Measurements from ENCODE around the gene RIOK2.
"Not testable (repeated sequence)": the region's sequence is repeated elsewhere in the genome, so short reads cannot be mapped to it uniquely, and the experiment has no call there.

DNA sequence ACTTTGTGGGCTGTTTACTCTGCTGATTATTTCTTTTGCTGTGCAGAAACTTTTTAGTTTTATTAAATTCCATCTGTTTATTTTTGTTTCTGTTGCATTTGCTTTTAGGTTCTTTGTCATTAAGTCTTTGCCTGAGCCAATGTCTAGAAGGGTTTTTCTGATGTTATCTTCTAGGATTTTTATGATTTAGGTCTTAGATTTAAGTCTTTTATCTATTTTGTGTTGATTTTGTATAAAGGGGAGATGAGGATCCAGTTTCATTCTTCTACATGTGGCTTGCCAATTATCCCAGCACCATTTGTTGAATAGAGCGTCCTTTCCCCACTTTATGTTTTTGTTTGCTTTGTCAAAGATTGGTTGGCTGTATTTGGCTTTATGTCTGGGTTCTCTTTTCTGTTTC, 6.5 kb upstream of the RIOK2 start:
- TF ChIP-seq, protein P1, sequence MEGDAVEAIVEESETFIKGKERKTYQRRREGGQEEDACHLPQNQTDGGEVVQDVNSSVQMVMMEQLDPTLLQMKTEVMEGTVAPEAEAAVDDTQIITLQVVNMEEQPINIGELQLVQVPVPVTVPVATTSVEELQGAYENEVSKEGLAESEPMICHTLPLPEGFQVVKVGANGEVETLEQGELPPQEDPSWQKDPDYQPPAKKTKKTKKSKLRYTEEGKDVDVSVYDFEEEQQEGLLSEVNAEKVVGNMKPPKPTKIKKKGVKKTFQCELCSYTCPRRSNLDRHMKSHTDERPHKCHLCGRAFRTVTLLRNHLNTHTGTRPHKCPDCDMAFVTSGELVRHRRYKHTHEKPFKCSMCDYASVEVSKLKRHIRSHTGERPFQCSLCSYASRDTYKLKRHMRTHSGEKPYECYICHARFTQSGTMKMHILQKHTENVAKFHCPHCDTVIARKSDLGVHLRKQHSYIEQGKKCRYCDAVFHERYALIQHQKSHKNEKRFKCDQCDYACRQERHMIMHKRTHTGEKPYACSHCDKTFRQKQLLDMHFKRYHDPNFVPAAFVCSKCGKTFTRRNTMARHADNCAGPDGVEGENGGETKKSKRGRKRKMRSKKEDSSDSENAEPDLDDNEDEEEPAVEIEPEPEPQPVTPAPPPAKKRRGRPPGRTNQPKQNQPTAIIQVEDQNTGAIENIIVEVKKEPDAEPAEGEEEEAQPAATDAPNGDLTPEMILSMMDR (IDR thresholded peaks at IDR 0.05; ENCODE audit: low read length), result not testable (repeated sequence)
- not testable (repeated sequence) for TF ChIP-seq EZH2 (IDR thresholded peaks at IDR 0.05; ENCODE audit: borderline replicate concordance, low read length)

Data from OCI-LY1 (cell line).